HCT116 (cell line): ENCODE data around the gene METTL13. TPM values are rescaled to one million over a fixed set of nuclear protein-coding genes. Genes with fewer than 3 reads are reported as not detected.

Experiments
- ATAC-seq: fragments of 200-7000 bp; cut with Tn5 transposase; 2 replicates; pipeline ENCODE4 v1.9.1; 2020; ENCODE audit warnings: mild to moderate bottlenecking, moderate library complexity
- BruUV-seq: library from RNA; stranded (reverse); fragments of 400-500 nt; replicated peaks from 2 replicates; lab custom pipeline; 2021; lab: Mats Ljungman, UMichigan
- CTCF ChIA-PET: fragments of 300-600 bp; sonication (Branson Sonifier 250); formaldehyde crosslinking; loops from one replicate; lab custom pipeline; 2021; ENCODE audit warnings: antibody characterized with exemption; lab: Charles Lee
- POLR2A ChIA-PET: fragments of 300-600, 350-600 bp; sonication (Branson Sonifier 250); formaldehyde crosslinking; loops from one replicate; lab custom pipeline; 2021; ENCODE audit warnings: antibody characterized with exemption; lab: Charles Lee
- RAD21 ChIA-PET, 2 experiments: fragments of 300-600 bp; sonication (Branson Sonifier 250); formaldehyde crosslinking; loops; one replicate each; lab custom pipeline; 2023; ENCODE audit warnings: low total read pairs in 2 of 2; ENCODE audit not compliant: uncharacterized antibody in 2 of 2, unreplicated experiment in 2 of 2, low non-redundant PET in 1 of 2; lab: Charles Lee
- DNase-seq: peaks from one replicate; pipeline ENCODE4 v3.0.0-alpha.2; 2010; ENCODE audit warnings: low read depth, low spot score
- H2AFZ ChIP-seq: fragments of 200-600 bp; shearing (Covaris generic), sonication (generic); 2 replicates; pipeline ENCODE4 v1.6.1; 2017; ENCODE audit warnings: low read depth, mixed run types, mixed read lengths, antibody characterized with exemption, low read length; ENCODE audit not compliant: poor library complexity, severe bottlenecking
- H3K27ac ChIP-seq: 2 replicates; pipeline ENCODE4 v1.5.1; 2012; ENCODE audit warnings: low read depth, low read length
- H3K27me3 ChIP-seq: fragments of 200-600 bp; sonication (generic); 2 replicates; pipeline ENCODE4 v1.6.1; 2016; ENCODE audit warnings: mixed run types, low read length, mixed read lengths; ENCODE audit not compliant: insufficient read depth
- H3K36me3 ChIP-seq, 2 experiments: fragments of 200-500 bp in 1 of 2; fragments of 200-600 bp in 1 of 2; sonication (Bioruptor generic) in 1 of 2; sonication (generic) in 1 of 2; 2 replicates each; pipeline versions ENCODE4 v1.5.1 to v1.6.1; 2014 to 2016; ENCODE audit warnings: low read length in 2 of 2, inconsistent platforms in 1 of 2, mixed read lengths in 1 of 2, mixed run types in 1 of 2; ENCODE audit not compliant: insufficient read depth in 2 of 2, control insufficient read depth in 1 of 2
- H3K4me1 ChIP-seq, 2 experiments: fragments of 200-600 bp in 1 of 2; sonication (generic) in 1 of 2; 2 replicates each; pipeline versions ENCODE4 v1.5.1 to v1.6.1; 2012 to 2017; ENCODE audit warnings: low read length in 2 of 2, inconsistent platforms in 1 of 2, mild to moderate bottlenecking in 1 of 2, mixed read lengths in 1 of 2, mixed run types in 1 of 2, moderate library complexity in 1 of 2; ENCODE audit not compliant: insufficient read depth in 2 of 2, control insufficient read depth in 1 of 2
- H3K4me2 ChIP-seq: fragments of 200-600 bp; sonication (generic); 2 replicates; pipeline ENCODE4 v1.6.1; 2017; ENCODE audit warnings: mixed run types, low read length, mixed read lengths
- H3K4me3 ChIP-seq, 2 experiments: fragments of 200-600 bp in 1 of 2; sonication (generic) in 1 of 2; replicated peaks in 1 of 2; 2 replicates each; pipeline ENCODE4 v1.5.1; 2011 to 2016; ENCODE audit warnings: low read length in 2 of 2, control low read depth in 1 of 2, low read depth in 1 of 2, mild to moderate bottlenecking in 1 of 2, mixed read lengths in 1 of 2, mixed run types in 1 of 2
- H3K79me2 ChIP-seq: fragments of 200-600 bp; sonication (generic); 2 replicates; pipeline ENCODE4 v1.6.1; 2017; ENCODE audit warnings: mild to moderate bottlenecking, mixed run types, low read length, moderate library complexity, mixed read lengths; ENCODE audit not compliant: insufficient read depth
- H3K9ac ChIP-seq: fragments of 200-600 bp; sonication (generic); 2 replicates; pipeline ENCODE4 v1.6.1; 2016; ENCODE audit warnings: low read length, mixed read lengths
- H3K9me2 ChIP-seq: fragments of 200-600 bp; sonication (generic), shearing (Covaris generic); 2 replicates; pipeline ENCODE4 v1.6.1; 2017; ENCODE audit warnings: mixed run types, mild to moderate bottlenecking, moderate library complexity; ENCODE audit not compliant: insufficient read depth
- H3K9me3 ChIP-seq, 2 experiments: fragments of 200-500 bp in 1 of 2; fragments of 200-600 bp in 1 of 2; sonication (Bioruptor generic) in 1 of 2; sonication (generic) in 1 of 2; 2 replicates each; pipeline ENCODE4 v1.6.1; 2014 to 2017; ENCODE audit warnings: low read length in 2 of 2, mixed read lengths in 2 of 2, inconsistent platforms in 1 of 2, low read depth in 1 of 2, mild to moderate bottlenecking in 1 of 2, mixed run types in 1 of 2, moderate library complexity in 1 of 2; ENCODE audit not compliant: control insufficient read depth in 1 of 2, insufficient read depth in 1 of 2
- H4K20me1 ChIP-seq: fragments of 200-600 bp; sonication (generic), shearing (Covaris generic); 2 replicates; pipeline ENCODE4 v1.6.1; 2017; ENCODE audit warnings: mixed run types, mild to moderate bottlenecking, moderate library complexity; ENCODE audit not compliant: insufficient read depth
- ATF3 ChIP-seq: IDR thresholded peaks from 2 replicates; pipeline ENCODE4 v1.6.1; 2012
- CBX3 ChIP-seq: IDR thresholded peaks from 2 replicates; pipeline ENCODE4 v1.6.1; 2012; ENCODE audit warnings: low read depth
- CEBPB ChIP-seq: IDR thresholded peaks from 2 replicates; pipeline ENCODE4 v1.6.1; 2012; ENCODE audit warnings: low read depth
- EGR1 ChIP-seq: IDR thresholded peaks from 2 replicates; pipeline ENCODE4 v1.6.1; 2012; ENCODE audit warnings: low read depth
- EZH2 ChIP-seq: fragments of 200-600 bp; sonication (generic); IDR thresholded peaks from 2 replicates; pipeline ENCODE4 v1.6.1; 2017; ENCODE audit warnings: antibody characterized with exemption, mixed run types
- EZH2phosphoT487 ChIP-seq: fragments of 200-600 bp; IDR thresholded peaks from 2 replicates; pipeline ENCODE4 v1.6.1; 2018; ENCODE audit warnings: antibody characterized with exemption, borderline replicate concordance
- MAX ChIP-seq: IDR thresholded peaks from 2 replicates; pipeline ENCODE4 v1.6.1; 2012
- RAD21 ChIP-seq: IDR thresholded peaks from 2 replicates; pipeline ENCODE4 v1.6.1; 2012; ENCODE audit warnings: low read depth, mild to moderate bottlenecking
- SIN3A ChIP-seq: IDR thresholded peaks from 2 replicates; pipeline ENCODE4 v1.6.1; 2012; ENCODE audit warnings: low read depth
- SRF ChIP-seq: IDR thresholded peaks from 2 replicates; pipeline ENCODE4 v1.6.1; 2012; ENCODE audit warnings: low read depth
- YY1 ChIP-seq: IDR thresholded peaks from 2 replicates; pipeline ENCODE4 v1.6.1; 2011; ENCODE audit warnings: low read length, low read depth, moderate library complexity, mild to moderate bottlenecking; ENCODE audit not compliant: insufficient replicate concordance; ENCODE audit errors: extremely low read depth
- ZFX ChIP-seq: fragments of 450-650 bp; IDR thresholded peaks from 2 replicates; pipeline ENCODE4 v1.6.1; 2017
- ZNF274 ChIP-seq: fragments of 200-500 bp; sonication (Bioruptor generic); IDR thresholded peaks from 2 replicates; pipeline ENCODE4 v1.6.1; 2014; ENCODE audit warnings: mild to moderate bottlenecking, low read depth, low read length, inconsistent platforms
- intact Hi-C: fragments of 100-400 bp; cut with micrococcal nuclease; formaldehyde crosslinking; loops from 2 replicates; pipeline ENCODE4 v1.10.0; 2022
- total RNA-seq: library from RNA; stranded (reverse); gene quantifications from one replicate; pipeline ENCODE4 v1.2.1, GENCODE V29; 2021; ENCODE audit not compliant: unreplicated experiment
- TF ChIP-seq, protein P1 (sequence below), 3 experiments: fragments of 200-600 bp in 1 of 3; sonication (generic) in 1 of 3; IDR thresholded peaks in 2 of 3; conservative IDR thresholded peaks in 1 of 3; 2 replicates each; pipeline ENCODE4 v1.5.1; 2012 to 2017; ENCODE audit warnings: low read depth in 2 of 3, low read length in 2 of 3, antibody characterized with exemption in 1 of 3, borderline replicate concordance in 1 of 3, control low read depth in 1 of 3, mild to moderate bottlenecking in 1 of 3, mixed read lengths in 1 of 3, mixed run types in 1 of 3, moderate library complexity in 1 of 3; ENCODE audit not compliant: insufficient read depth in 1 of 3
- TF ChIP-seq, protein P2 (sequence below): IDR thresholded peaks from 2 replicates; pipeline ENCODE4 v1.6.1; 2012; ENCODE audit warnings: low read depth

METTL13 gene
- total RNA-seq, 1 experiment from 2014 or later, result 33.9 TPM

GRCh38 chr1:171803461-171804022 is 22.1 kb downstream of the METTL13 start:
- no TSS peak for BruUV-seq
- ChIA-PET POLR2A (no interaction called here), RAD21 (interaction anchor here in 1 of 2 experiments (0.6 to 3.5 kb wide), 2 partner anchors 168 to 180 kb away, joined by 3 to 16 read pairs; no protein-coding TSS in a partner anchor), CTCF (interaction anchor here (0.9 to 8.4 kb wide), 2 partner anchors 180 to 199 kb away, joined by 4 to 237 read pairs; no protein-coding TSS in a partner anchor)
- Histone ChIP-seq H2AFZ (no peak overlapping the region), H3K79me2 (no peaks in the 10 kb centered on the region), H3K36me3 (no peaks in the 10 kb centered on the region), H3K4me2 (no peak overlapping the region), H3K9me3 (no peaks in the 10 kb centered on the region), H3K9ac (no peak overlapping the region), H3K9me2 (no peaks in the 10 kb centered on the region), H3K4me1 (peaks cover 0 to 4% of the 10 kb centered on the region in 2 experiments; a peak in 1 of 4 replicates), H3K27ac (no peak overlapping the region), H3K27me3 (no peaks in the 10 kb centered on the region), H3K4me3 (no peak overlapping the region), H4K20me1 (no peaks in the 10 kb centered on the region)
- TF ChIP-seq YY1 (no peak), EGR1 (no peak), CBX3 (no peak), SIN3A (no peak), EZH2 (no peak), ZNF274 (no peak), MAX (no peak), SRF (no peak), EZH2phosphoT487 (no peak), CEBPB (no peak), ZFX (no peak), RAD21 (no peak), ATF3 (no peak)
- TF ChIP-seq, protein P1, sequence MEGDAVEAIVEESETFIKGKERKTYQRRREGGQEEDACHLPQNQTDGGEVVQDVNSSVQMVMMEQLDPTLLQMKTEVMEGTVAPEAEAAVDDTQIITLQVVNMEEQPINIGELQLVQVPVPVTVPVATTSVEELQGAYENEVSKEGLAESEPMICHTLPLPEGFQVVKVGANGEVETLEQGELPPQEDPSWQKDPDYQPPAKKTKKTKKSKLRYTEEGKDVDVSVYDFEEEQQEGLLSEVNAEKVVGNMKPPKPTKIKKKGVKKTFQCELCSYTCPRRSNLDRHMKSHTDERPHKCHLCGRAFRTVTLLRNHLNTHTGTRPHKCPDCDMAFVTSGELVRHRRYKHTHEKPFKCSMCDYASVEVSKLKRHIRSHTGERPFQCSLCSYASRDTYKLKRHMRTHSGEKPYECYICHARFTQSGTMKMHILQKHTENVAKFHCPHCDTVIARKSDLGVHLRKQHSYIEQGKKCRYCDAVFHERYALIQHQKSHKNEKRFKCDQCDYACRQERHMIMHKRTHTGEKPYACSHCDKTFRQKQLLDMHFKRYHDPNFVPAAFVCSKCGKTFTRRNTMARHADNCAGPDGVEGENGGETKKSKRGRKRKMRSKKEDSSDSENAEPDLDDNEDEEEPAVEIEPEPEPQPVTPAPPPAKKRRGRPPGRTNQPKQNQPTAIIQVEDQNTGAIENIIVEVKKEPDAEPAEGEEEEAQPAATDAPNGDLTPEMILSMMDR (IDR thresholded peaks at IDR 0.05 in 2 of 3, conservative IDR thresholded peaks at IDR 0.05 in 1 of 3; ENCODE audit: borderline replicate concordance in 1 of 3, insufficient read depth in 1 of 3, low read depth in 2 of 3, low read length in 2 of 3), result no peak
- TF ChIP-seq, protein P2, sequence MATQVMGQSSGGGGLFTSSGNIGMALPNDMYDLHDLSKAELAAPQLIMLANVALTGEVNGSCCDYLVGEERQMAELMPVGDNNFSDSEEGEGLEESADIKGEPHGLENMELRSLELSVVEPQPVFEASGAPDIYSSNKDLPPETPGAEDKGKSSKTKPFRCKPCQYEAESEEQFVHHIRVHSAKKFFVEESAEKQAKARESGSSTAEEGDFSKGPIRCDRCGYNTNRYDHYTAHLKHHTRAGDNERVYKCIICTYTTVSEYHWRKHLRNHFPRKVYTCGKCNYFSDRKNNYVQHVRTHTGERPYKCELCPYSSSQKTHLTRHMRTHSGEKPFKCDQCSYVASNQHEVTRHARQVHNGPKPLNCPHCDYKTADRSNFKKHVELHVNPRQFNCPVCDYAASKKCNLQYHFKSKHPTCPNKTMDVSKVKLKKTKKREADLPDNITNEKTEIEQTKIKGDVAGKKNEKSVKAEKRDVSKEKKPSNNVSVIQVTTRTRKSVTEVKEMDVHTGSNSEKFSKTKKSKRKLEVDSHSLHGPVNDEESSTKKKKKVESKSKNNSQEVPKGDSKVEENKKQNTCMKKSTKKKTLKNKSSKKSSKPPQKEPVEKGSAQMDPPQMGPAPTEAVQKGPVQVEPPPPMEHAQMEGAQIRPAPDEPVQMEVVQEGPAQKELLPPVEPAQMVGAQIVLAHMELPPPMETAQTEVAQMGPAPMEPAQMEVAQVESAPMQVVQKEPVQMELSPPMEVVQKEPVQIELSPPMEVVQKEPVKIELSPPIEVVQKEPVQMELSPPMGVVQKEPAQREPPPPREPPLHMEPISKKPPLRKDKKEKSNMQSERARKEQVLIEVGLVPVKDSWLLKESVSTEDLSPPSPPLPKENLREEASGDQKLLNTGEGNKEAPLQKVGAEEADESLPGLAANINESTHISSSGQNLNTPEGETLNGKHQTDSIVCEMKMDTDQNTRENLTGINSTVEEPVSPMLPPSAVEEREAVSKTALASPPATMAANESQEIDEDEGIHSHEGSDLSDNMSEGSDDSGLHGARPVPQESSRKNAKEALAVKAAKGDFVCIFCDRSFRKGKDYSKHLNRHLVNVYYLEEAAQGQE, result no peak
- DNase-seq, result no peak
- intact Hi-C loops, result loop anchor here (5.0 kb wide), 2 partner anchors 156 to 599 kb away; no protein-coding TSS in a partner anchor
- ATAC-seq, result no peak
